ENCODE data around the gene PCNX2. TPM values are rescaled to one million over a fixed set of nuclear protein-coding genes. Genes with fewer than 3 reads are reported as not detected.

PCNX2 gene
- total and polyA plus RNA-seq, 2 of the 13 experiments (the other 11 are each of a cell fraction or from before 2014, with no cell fraction given): 0.11 to 0.42 TPM

DNA sequence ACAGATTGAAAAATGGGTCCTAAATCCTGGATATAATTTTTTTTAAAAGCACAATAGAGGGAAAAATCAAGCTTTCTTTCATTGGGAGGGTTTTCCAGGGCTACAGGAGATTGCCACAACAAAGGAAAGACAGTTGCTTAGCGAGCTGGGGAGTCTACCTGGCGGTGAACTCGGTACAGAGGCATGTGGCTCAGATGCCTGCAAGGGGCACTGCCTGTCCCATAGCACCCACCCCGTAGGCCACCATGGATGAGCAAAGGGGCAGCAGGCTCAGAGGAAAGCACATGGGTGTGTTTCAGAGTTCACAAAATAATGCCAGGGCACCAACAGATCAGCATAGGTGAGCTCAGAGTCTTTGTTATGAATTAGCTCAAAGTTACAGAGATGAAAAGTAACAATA, 79.5 kb downstream of the PCNX2 start:
- FAIRE-seq (no peak), DNase-seq (ENCODE audit: low spot score) (no peak), ATAC-seq (no peak)
- H3K4me3 ChIP-seq (replicated peaks in 1 of 3; ENCODE audit: insufficient read depth in 1 of 3, low read depth in 2 of 3, low read length in 3 of 3): no peak overlapping the region
- 2% methylated on average over 4 of the region's 4 CpGs for WGBS (ENCODE audit: low lambda C conversion rate)
- H3K79me2 ChIP-seq (ENCODE audit: insufficient read depth, low read length): no peaks in the 10 kb centered on the region
- H3K4me1 ChIP-seq (ENCODE audit: insufficient read depth, low read length): no peaks in the 10 kb centered on the region
- H3K9ac ChIP-seq (ENCODE audit: insufficient read depth, low read depth, low read length): no peak overlapping the region
- H4K20me1 ChIP-seq (ENCODE audit: insufficient read depth, low read length): no peaks in the 10 kb centered on the region
- no peak overlapping the region for H3K4me2 ChIP-seq (ENCODE audit: low read depth, low read length)
- H3K27me3 ChIP-seq (ENCODE audit: control insufficient read depth in 1 of 2, insufficient read depth in 2 of 2, low read length in 2 of 2): no peaks in the 10 kb centered on the region; a peak in 1 of 5 replicates
- H3K36me3 ChIP-seq (replicated peaks in 1 of 2; ENCODE audit: control insufficient read depth in 1 of 2, insufficient read depth in 2 of 2, low read length in 2 of 2): no peaks in the 10 kb centered on the region
- no peak overlapping the region for H2AFZ ChIP-seq (ENCODE audit: low read length)
- intact Hi-C loops (cut with micrococcal nuclease; ENCODE audit: unreplicated experiment) (no loop called here), in situ Hi-C loops (cut with HindIII; ENCODE audit: extremely low pct_ligation_motif_present, low pct_unique_long_range_greater_than_20kb) (no loop called here)
- H3K9me3 ChIP-seq (ENCODE audit: low read length): no peaks in the 10 kb centered on the region
- H3K27ac ChIP-seq (ENCODE audit: extremely low read length, insufficient read depth, low read length): no peak overlapping the region
- ChIA-PET CTCF (ENCODE audit: low intra/inter-chr PET ratio, low total read pairs) (no interaction called here), POLR2A (no interaction called here)
- TF ChIP-seq RCOR2 (CRISPR knock-in tag; IDR thresholded peaks at IDR 0.05): no peak
- no peak for TF ChIP-seq LRRFIP1 (CRISPR knock-in tag; conservative IDR thresholded peaks at IDR 0.05)
- no peak for TF ChIP-seq THYN1 (CRISPR knock-in tag; IDR thresholded peaks at IDR 0.05; ENCODE audit: borderline replicate concordance, low read depth)
- TF ChIP-seq NFIB (CRISPR knock-in tag; IDR thresholded peaks at IDR 0.05; ENCODE audit: borderline replicate concordance): no peak
- TF ChIP-seq ZBTB43 (CRISPR knock-in tag; conservative IDR thresholded peaks at IDR 0.05): no peak
- no peak for TF ChIP-seq MYNN (CRISPR knock-in tag; IDR thresholded peaks at IDR 0.05; ENCODE audit: low read depth)
- no peak for TF ChIP-seq PCBP1 (IDR thresholded peaks at IDR 0.05; ENCODE audit: borderline replicate concordance, low read depth, low read length)
- no TSS peak for BruUV-seq (replicated peaks)
